Nephron progenitor cell (in vitro differentiated cells): ENCODE results near the gene VMO1.
"Not testable (repeated sequence)": the region's sequence is repeated elsewhere in the genome, so short reads cannot be mapped to it uniquely, and the experiment has no call there.

Experiments used
- DNase-seq: peaks from one replicate; pipeline ENCODE4 v3.0.0; 2021
- H3K27ac Mint-ChIP-seq: 2 replicates; pipeline ENCODE4 v1.8.0; 2021; ENCODE audit warnings: mild to moderate bottlenecking, moderate library complexity, mixed read lengths
- H3K27me3 Mint-ChIP-seq: 2 replicates; pipeline ENCODE4 v1.8.0; 2021; ENCODE audit warnings: mild to moderate bottlenecking, low read depth, mixed read lengths; ENCODE audit not compliant: poor library complexity
- H3K36me3 Mint-ChIP-seq: 2 replicates; pipeline ENCODE4 v1.8.0; 2021; ENCODE audit warnings: low read depth, mixed read lengths
- H3K4me1 Mint-ChIP-seq: 2 replicates; pipeline ENCODE4 v1.8.0; 2021; ENCODE audit warnings: mixed read lengths
- H3K4me3 Mint-ChIP-seq: 2 replicates; pipeline ENCODE4 v1.8.0; 2021; ENCODE audit warnings: mild to moderate bottlenecking, moderate library complexity, mixed read lengths
- H3K9me3 Mint-ChIP-seq: 2 replicates; pipeline ENCODE4 v1.8.0; 2021; ENCODE audit warnings: mild to moderate bottlenecking, moderate library complexity, mixed read lengths
- TF ChIP-seq, protein P1 (sequence below): fragments of 200-600 bp; sonication (generic); IDR thresholded peaks from 2 replicates; pipeline ENCODE4 v1.5.0; 2021; ENCODE audit warnings: antibody characterized with exemption

VMO1 gene, protein sequence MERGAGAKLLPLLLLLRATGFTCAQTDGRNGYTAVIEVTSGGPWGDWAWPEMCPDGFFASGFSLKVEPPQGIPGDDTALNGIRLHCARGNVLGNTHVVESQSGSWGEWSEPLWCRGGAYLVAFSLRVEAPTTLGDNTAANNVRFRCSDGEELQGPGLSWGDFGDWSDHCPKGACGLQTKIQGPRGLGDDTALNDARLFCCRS

DNA sequence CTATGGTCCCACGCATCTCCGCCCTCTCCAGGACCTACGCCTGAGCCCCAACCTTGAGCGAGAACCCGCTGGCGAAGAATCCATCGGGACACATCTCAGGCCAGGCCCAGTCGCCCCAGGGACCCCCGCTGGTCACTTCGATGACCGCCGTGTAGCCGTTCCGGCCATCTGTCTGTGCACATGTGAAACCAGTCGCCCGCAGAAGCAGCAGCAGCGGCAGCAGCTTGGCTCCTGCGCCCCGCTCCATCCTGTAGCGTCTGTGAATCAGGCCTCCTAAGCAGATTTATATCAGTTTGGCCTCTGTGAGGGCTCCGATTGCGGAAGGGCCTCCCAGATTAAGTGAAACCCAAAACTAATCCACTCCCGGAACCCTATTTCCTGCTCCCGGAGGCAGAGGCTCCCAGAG lies at the start of gene VMO1:
Gene VMO1, minus strand, starts transcription at position 259 of the 406 bp plus-strand sequence. Its CDS starts 12 bp downstream, at position 247.
- no peak within 1 kb of the TSS for H3K4me3 Mint-ChIP-seq
- no peaks in the 10 kb centered on the region for H3K9me3 Mint-ChIP-seq
- no peaks in the 10 kb centered on the region for H3K36me3 Mint-ChIP-seq
- DNase-seq, result no peak
- H3K4me1 Mint-ChIP-seq, result peaks cover 40% of the 10 kb centered on the region
- H3K27ac Mint-ChIP-seq, result peak within 1 kb of the TSS; percentile 18
- peaks cover 36% of the 10 kb centered on the region for H3K27me3 Mint-ChIP-seq
- TF ChIP-seq, protein P1, sequence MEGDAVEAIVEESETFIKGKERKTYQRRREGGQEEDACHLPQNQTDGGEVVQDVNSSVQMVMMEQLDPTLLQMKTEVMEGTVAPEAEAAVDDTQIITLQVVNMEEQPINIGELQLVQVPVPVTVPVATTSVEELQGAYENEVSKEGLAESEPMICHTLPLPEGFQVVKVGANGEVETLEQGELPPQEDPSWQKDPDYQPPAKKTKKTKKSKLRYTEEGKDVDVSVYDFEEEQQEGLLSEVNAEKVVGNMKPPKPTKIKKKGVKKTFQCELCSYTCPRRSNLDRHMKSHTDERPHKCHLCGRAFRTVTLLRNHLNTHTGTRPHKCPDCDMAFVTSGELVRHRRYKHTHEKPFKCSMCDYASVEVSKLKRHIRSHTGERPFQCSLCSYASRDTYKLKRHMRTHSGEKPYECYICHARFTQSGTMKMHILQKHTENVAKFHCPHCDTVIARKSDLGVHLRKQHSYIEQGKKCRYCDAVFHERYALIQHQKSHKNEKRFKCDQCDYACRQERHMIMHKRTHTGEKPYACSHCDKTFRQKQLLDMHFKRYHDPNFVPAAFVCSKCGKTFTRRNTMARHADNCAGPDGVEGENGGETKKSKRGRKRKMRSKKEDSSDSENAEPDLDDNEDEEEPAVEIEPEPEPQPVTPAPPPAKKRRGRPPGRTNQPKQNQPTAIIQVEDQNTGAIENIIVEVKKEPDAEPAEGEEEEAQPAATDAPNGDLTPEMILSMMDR, result no peak

DNA sequence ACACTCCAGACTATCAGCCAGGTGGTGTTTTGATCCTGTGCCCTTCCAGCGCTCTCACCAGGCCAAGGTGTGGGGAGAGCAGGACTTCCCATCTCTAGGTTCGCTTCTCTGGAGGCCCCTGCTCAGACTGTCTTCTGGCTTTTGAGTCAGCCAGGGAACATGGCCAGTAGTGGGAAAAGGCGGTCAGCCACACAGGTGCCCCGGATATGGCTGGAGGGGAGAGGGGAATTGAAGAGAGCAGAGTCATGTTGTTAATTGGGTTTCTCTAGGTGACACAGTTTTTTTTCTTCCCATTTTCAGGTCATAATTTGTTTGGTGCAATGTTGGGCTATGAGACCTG lies 48.5 kb upstream of the VMO1 start:
- Mint-ChIP-seq H3K36me3 (peaks cover 5% of the 10 kb centered on the region), H3K27ac (no peak overlapping the region), H3K4me3 (peak overlapping the region; percentile 93), H3K9me3 (no peaks in the 10 kb centered on the region), H3K4me1 (peaks cover 53% of the 10 kb centered on the region), H3K27me3 (no peaks in the 10 kb centered on the region)
- TF ChIP-seq, protein P1, result no peak
- no peak for DNase-seq

DNA sequence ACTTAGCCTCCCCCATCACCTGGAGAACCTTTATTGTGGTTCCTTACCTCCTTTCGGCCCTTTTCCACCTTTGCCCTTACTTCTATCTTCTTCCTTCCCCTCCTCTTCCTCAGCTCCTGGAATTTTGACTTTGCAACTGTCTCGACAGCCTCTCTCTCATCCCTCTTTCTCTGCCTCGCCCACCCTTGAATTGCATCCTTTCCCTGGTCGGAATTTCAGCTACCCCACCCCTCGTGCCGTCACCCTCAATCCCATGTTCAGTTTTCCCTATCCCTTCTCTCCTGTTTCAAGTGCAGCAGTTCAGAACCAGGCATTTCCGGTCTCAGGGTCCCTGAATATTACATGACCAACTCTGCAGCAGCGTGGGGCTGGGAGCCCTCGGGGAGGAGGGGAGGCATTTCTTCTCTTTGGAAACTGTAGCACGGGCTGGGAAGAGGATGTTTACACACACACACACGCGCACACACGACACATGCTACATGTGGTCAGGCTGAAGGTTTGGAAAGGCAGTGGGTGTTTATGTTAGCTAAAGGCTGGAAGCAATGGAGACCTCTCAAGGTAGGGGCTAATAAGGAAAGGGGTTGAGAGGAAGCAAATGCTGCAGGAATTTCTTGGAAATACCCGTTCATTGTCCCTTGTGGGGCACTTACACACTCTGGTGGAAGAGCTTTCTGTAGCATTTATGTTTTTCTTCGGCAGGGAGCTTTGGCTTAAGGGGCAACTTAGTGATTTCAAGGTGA lies 47.9 kb upstream of the VMO1 start:
- Mint-ChIP-seq H3K4me1 (peaks cover 48% of the 10 kb centered on the region), H3K27ac (peak overlapping the region; percentile 70), H3K9me3 (no peaks in the 10 kb centered on the region), H3K27me3 (no peaks in the 10 kb centered on the region), H3K36me3 (peaks cover under 1% of the 10 kb centered on the region), H3K4me3 (peak overlapping the region; percentile 93)
- TF ChIP-seq, protein P1, result no peak
- DNase-seq, result peak; percentile 44

DNA sequence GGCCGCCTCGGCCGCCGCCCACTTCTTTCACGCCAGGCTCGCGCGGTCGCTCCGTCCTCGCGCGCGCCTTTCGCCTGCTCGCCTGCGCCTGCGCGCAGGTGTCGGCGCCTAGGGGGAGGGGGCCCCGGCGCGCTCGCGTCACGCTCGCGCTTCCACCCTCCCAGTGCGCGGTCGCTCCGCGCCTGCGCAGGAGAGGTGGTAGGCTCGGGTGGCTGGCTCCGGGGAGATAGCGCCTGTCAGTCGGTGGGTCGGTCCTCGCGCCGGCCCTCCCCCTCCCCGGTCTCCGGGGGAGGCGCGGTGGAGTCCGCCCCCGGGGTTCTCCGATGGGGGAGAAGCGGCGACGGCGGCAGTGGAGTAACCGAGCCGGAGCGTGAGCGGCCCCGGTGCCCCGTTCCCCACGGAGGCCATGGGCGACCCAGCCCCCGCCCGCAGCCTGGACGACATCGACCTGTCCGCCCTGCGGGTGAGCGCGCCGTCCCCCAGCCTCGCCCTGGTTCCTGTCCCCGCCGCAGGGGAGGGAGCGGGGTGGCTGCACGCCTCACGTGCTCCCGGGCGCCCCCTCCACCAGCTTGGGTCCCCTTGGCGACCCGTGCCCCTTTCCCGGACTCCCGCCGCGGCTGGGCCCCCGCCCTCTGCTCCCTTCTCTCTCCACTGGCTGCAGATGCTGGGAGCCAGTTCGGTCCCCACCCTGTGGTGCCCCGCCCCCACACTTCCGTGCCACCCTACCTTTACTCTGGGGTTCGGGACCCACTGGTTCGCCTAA lies 47.2 kb upstream of the VMO1 start, which contains the start of gene MINK1:
Gene MINK1, plus strand, starts transcription at position 163 of the 763 bp plus-strand sequence. Its CDS starts 244 bp downstream, at position 407.
- TF ChIP-seq, protein P1, result no peak
- H3K9me3 Mint-ChIP-seq, result no peaks in the 10 kb centered on the region
- H3K4me3 Mint-ChIP-seq, result peak within 1 kb of the TSS; percentile 93
- peak; percentile 87 for DNase-seq
- no peaks in the 10 kb centered on the region for H3K27me3 Mint-ChIP-seq
- peaks cover 42% of the 10 kb centered on the region for H3K4me1 Mint-ChIP-seq
- no peaks in the 10 kb centered on the region for H3K36me3 Mint-ChIP-seq
- peak within 1 kb of the TSS; percentile 93 for H3K27ac Mint-ChIP-seq

DNA sequence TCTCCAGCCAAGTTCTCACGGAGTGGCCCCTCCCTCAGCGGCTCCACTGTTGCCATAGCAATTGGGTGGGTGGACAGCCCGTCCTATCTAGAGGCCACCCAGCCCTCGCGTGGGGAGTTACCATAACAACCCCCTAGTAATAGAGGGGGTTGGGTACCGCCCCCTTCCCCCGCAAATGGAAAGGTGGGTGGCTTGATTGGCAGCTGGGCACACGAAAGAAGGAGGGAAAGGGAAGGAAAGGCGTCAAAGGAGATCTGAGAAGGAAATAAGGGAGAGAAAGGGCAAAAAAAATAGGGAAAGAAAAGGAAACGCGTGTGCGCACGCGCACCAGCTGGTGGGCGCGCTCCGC lies 46.6 kb upstream of the VMO1 start:
- H3K27me3 Mint-ChIP-seq, H3K36me3 Mint-ChIP-seq, DNase-seq, H3K9me3 Mint-ChIP-seq: not testable (repeated sequence)
- Mint-ChIP-seq H3K4me3 (peak overlapping the region; percentile 88), H3K27ac (peak overlapping the region; percentile 93), H3K4me1 (peaks cover 36% of the 10 kb centered on the region)

DNA sequence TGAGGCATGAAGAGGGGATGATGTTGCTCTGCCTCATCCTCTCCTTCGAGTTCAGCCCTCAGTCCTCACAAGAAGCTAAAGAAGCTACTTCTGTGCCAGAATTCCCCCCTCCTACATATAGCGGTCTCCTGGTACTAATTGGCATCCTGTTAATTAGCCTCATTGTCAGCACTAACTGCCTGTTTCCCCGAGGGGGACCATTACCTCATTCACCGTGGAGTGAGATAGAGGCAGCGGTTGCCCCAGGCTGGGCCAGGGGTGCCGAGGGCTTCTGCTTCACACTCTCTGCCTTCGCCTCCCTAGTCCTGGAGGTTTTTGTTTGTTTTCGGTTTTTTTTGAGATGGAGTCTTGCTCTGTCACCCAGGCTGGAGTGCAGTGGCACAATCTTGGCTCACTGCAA lies 41.2 kb upstream of the VMO1 start:
- TF ChIP-seq, protein P1, result no peak
- no peaks in the 10 kb centered on the region for H3K4me1 Mint-ChIP-seq
- DNase-seq, result no peak
- H3K4me3 Mint-ChIP-seq, result no peak overlapping the region
- H3K27ac Mint-ChIP-seq, result no peak overlapping the region
- no peaks in the 10 kb centered on the region for H3K27me3 Mint-ChIP-seq
- H3K36me3 Mint-ChIP-seq, result no peaks in the 10 kb centered on the region
- H3K9me3 Mint-ChIP-seq, result no peaks in the 10 kb centered on the region
